CD14-positive monocyte (primary cell): ENCODE results near the gene EXOC6B. TPM values are rescaled to one million over a fixed set of nuclear protein-coding genes. Genes with fewer than 3 reads are reported as not detected.

ENCODE experiments used
- DNase-seq, 3 donors: peaks; one replicate each; pipeline ENCODE4 v3.0.0-alpha.2; 2011 to 2022
- H2AFZ ChIP-seq: 2 replicates; pipeline ENCODE4 v1.6.0; 2012; ENCODE audit warnings: mild to moderate bottlenecking, low read depth, low read length, inconsistent platforms; ENCODE audit not compliant: insufficient read depth, poor library complexity, severe bottlenecking
- H3K27ac ChIP-seq, 2 donors: 1 replicate in 1 of 2; 2 replicates in 1 of 2; pipeline ENCODE4 v1.5.1; 2012 to 2013; ENCODE audit warnings: low read length in 2 of 2, control low read depth in 1 of 2, inconsistent platforms in 1 of 2, low read depth in 1 of 2, mild to moderate bottlenecking in 1 of 2
- H3K27me3 ChIP-seq, 2 donors: one replicate each; pipeline versions ENCODE4 v1.6.0 to v1.6.1; 2011 to 2013; ENCODE audit warnings: low read length in 2 of 2; ENCODE audit not compliant: control insufficient read depth in 2 of 2, insufficient read depth in 2 of 2
- H3K36me3 ChIP-seq, 2 donors: replicated peaks in 1 of 2; 1 replicate in 1 of 2; 2 replicates in 1 of 2; pipeline versions ENCODE4 v1.5.1 to v1.6.1; 2012 to 2013; ENCODE audit warnings: low read length in 2 of 2, control low read depth in 1 of 2, inconsistent platforms in 1 of 2, mild to moderate bottlenecking in 1 of 2; ENCODE audit not compliant: insufficient read depth in 2 of 2, control insufficient read depth in 1 of 2
- H3K4me1 ChIP-seq, 2 donors: 1 replicate in 1 of 2; 2 replicates in 1 of 2; pipeline versions ENCODE4 v1.5.1 to v1.6.1; 2012 to 2013; ENCODE audit warnings: low read length in 2 of 2, control low read depth in 1 of 2, inconsistent platforms in 1 of 2, mild to moderate bottlenecking in 1 of 2, moderate library complexity in 1 of 2; ENCODE audit not compliant: insufficient read depth in 2 of 2, control insufficient read depth in 1 of 2
- H3K4me2 ChIP-seq: replicated peaks from 2 replicates; pipeline ENCODE3; 2012; ENCODE audit warnings: low read length, moderate library complexity, mild to moderate bottlenecking; ENCODE audit not compliant: poor library complexity, severe bottlenecking; ENCODE audit errors: extremely low read depth
- H3K4me3 ChIP-seq, 3 experiments: fragments of 200-600 bp in 1 of 3; sonication (generic) in 1 of 3; replicated peaks in 1 of 3; 1 replicate in 2 of 3; 2 replicates in 1 of 3; pipeline ENCODE4 v1.5.1; 2011 to 2013; ENCODE audit warnings: low read length in 3 of 3, mild to moderate bottlenecking in 3 of 3, control low read depth in 2 of 3, low read depth in 2 of 3, inconsistent platforms in 1 of 3, moderate library complexity in 1 of 3
- H3K79me2 ChIP-seq: 2 replicates; pipeline ENCODE4 v1.6.0; 2012; ENCODE audit warnings: mild to moderate bottlenecking, control low read depth, inconsistent platforms, low read length, moderate library complexity; ENCODE audit not compliant: insufficient read depth
- H3K9ac ChIP-seq: 2 replicates; pipeline ENCODE4 v1.6.0; 2017; ENCODE audit warnings: low read length, mild to moderate bottlenecking; ENCODE audit not compliant: insufficient read depth, poor library complexity, severe bottlenecking
- H3K9me3 ChIP-seq, 2 donors: replicated peaks in 1 of 2; 1 replicate in 1 of 2; 2 replicates in 1 of 2; pipeline versions ENCODE4 v1.5.1 to v1.6.1; 2012 to 2013; ENCODE audit warnings: low read length in 2 of 2, control low read depth in 1 of 2; ENCODE audit not compliant: control insufficient read depth in 1 of 2, insufficient read depth in 1 of 2
- H4K20me1 ChIP-seq: 2 replicates; pipeline ENCODE4 v1.6.0; 2012; ENCODE audit warnings: mild to moderate bottlenecking, low read length, control low read depth, moderate library complexity; ENCODE audit not compliant: insufficient read depth
- H3K27ac Mint-ChIP-seq, 7 donors: one replicate each; pipeline ENCODE4 v1.8.0; 2020; ENCODE audit warnings: mild to moderate bottlenecking in 7 of 7, mixed read lengths in 7 of 7, moderate library complexity in 6 of 7, inconsistent platforms in 2 of 7
- H3K27me3 Mint-ChIP-seq, 3 donors: one replicate each; pipeline ENCODE4 v1.8.0; 2021 to 2022; ENCODE audit warnings: low read depth in 3 of 3, mild to moderate bottlenecking in 3 of 3, mixed read lengths in 3 of 3, moderate library complexity in 3 of 3, inconsistent platforms in 1 of 3
- H3K36me3 Mint-ChIP-seq, 2 donors: one replicate each; pipeline ENCODE4 v1.8.0; 2020; ENCODE audit warnings: mixed read lengths in 2 of 2, inconsistent platforms in 1 of 2, mild to moderate bottlenecking in 1 of 2
- H3K4me1 Mint-ChIP-seq: one replicate; pipeline ENCODE4 v1.8.0; 2020; ENCODE audit warnings: mild to moderate bottlenecking, mixed read lengths
- H3K4me3 Mint-ChIP-seq, 2 donors: one replicate each; pipeline ENCODE4 v1.8.0; 2020; ENCODE audit warnings: mild to moderate bottlenecking in 2 of 2, mixed read lengths in 2 of 2, moderate library complexity in 1 of 2
- H3K9me3 Mint-ChIP-seq, 7 donors: one replicate each; pipeline ENCODE4 v1.8.0; 2020 to 2022; ENCODE audit warnings: mixed read lengths in 7 of 7, mild to moderate bottlenecking in 6 of 7, moderate library complexity in 6 of 7, inconsistent platforms in 2 of 7
- WGBS: methylation state at CpG from one replicate; pipeline ENCODE4 v1.1.5; 2013; ENCODE audit warnings: missing lambda C conversion rate; ENCODE audit not compliant: insufficient coverage; 5-methylcytosine and 5-hydroxymethylcytosine counted together
- intact Hi-C, 2 donors: fragments of 100-400 bp; cut with micrococcal nuclease; formaldehyde crosslinking; loops; one replicate each; pipeline versions ENCODE4 v1.15.0 to v1.15.1; 2023
- polyA plus RNA-seq, 3 donors: library from polyadenylated mRNA; depleted of rRNA in 1 of 3; unstranded in 2 of 3; stranded (reverse) in 1 of 3; fragments of 300-500 nt in 2 of 3; fragments of >200 nt in 1 of 3; fragmentation: Illumina TruSeq in 2 of 3; gene quantifications; 1 replicate in 2 of 3; 2 replicates in 1 of 3; pipeline ENCODE4 v1.2.3, GENCODE V29; 2012 to 2021
- TF ChIP-seq, protein P1 (sequence below): fragments of 200-600 bp; IDR thresholded peaks from one replicate; pipeline ENCODE4 v1.8.0; 2022; ENCODE audit warnings: antibody characterized with exemption, mild to moderate bottlenecking

The EXOC6B gene
- polyA plus RNA-seq, 3 donors: 1.8 to 2.8 (median 2.1) TPM

DNA sequence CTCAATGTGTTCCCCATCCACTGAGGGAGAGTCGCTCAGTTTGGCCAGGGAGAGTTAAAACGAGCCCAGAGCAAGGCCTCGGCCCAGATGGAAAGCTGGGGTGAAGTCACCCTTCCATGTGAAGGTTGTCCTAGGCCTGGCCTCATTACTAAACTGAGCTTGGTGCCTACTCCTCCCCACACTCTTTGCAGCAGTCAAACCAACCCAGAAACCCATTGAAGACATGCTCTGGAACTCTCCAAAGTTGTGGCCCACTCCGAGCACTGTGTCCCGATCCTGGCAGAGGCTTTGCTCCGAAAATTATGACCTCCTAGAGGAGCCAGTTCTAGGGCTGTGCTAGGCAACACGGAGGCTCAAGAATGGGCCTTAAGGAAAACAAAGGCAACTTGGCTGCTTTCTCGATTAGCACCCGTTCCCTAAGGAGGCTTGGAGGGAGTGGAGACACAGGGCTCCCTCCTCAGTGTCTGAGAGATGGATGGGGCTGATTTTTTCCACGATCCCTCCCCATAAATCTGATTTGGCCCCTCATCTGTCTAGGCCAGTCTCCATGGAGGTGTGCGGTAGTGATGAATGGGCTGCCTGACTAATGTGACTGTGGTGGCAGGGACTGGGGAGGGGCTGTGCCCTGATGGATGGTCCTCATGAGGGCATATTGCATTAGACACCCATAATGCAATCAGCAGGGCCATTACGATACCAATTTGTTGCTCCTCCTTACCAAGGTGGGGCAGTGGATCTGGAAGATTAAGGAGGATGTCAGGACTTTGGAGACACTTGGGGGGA is 666.4 kb downstream of the EXOC6B start:
- no peaks in the 10 kb centered on the region for H3K9me3 Mint-ChIP-seq
- intact Hi-C loops: loop anchor here in 1 of 2 donors (10.0 kb wide), 1 partner anchor 615 kb away; no protein-coding TSS in a partner anchor
- peaks cover 12 to 37% (median 27%) of the 10 kb centered on the region in 3 donors for H3K27me3 Mint-ChIP-seq
- DNase-seq: no peak
- no peak overlapping the region for H3K27ac Mint-ChIP-seq
- Histone ChIP-seq H2AFZ (no peak overlapping the region), H3K36me3 (no peaks in the 10 kb centered on the region), H3K27me3 (peaks cover 2 to 11% of the 10 kb centered on the region in 2 donors), H3K27ac (no peak overlapping the region), H3K9ac (no peak overlapping the region), H3K4me2 (no peak overlapping the region), H3K9me3 (no peaks in the 10 kb centered on the region), H3K79me2 (no peaks in the 10 kb centered on the region), H3K4me1 (no peaks in the 10 kb centered on the region), H3K4me3 (no peak overlapping the region), H4K20me1 (no peaks in the 10 kb centered on the region)
- 100% methylated on average over 3 of the region's 12 CpGs for WGBS
- TF ChIP-seq, protein P1, sequence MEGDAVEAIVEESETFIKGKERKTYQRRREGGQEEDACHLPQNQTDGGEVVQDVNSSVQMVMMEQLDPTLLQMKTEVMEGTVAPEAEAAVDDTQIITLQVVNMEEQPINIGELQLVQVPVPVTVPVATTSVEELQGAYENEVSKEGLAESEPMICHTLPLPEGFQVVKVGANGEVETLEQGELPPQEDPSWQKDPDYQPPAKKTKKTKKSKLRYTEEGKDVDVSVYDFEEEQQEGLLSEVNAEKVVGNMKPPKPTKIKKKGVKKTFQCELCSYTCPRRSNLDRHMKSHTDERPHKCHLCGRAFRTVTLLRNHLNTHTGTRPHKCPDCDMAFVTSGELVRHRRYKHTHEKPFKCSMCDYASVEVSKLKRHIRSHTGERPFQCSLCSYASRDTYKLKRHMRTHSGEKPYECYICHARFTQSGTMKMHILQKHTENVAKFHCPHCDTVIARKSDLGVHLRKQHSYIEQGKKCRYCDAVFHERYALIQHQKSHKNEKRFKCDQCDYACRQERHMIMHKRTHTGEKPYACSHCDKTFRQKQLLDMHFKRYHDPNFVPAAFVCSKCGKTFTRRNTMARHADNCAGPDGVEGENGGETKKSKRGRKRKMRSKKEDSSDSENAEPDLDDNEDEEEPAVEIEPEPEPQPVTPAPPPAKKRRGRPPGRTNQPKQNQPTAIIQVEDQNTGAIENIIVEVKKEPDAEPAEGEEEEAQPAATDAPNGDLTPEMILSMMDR: no peak
- H3K4me3 Mint-ChIP-seq: no peak overlapping the region
- no peaks in the 10 kb centered on the region for H3K4me1 Mint-ChIP-seq
- H3K36me3 Mint-ChIP-seq: no peaks in the 10 kb centered on the region

DNA sequence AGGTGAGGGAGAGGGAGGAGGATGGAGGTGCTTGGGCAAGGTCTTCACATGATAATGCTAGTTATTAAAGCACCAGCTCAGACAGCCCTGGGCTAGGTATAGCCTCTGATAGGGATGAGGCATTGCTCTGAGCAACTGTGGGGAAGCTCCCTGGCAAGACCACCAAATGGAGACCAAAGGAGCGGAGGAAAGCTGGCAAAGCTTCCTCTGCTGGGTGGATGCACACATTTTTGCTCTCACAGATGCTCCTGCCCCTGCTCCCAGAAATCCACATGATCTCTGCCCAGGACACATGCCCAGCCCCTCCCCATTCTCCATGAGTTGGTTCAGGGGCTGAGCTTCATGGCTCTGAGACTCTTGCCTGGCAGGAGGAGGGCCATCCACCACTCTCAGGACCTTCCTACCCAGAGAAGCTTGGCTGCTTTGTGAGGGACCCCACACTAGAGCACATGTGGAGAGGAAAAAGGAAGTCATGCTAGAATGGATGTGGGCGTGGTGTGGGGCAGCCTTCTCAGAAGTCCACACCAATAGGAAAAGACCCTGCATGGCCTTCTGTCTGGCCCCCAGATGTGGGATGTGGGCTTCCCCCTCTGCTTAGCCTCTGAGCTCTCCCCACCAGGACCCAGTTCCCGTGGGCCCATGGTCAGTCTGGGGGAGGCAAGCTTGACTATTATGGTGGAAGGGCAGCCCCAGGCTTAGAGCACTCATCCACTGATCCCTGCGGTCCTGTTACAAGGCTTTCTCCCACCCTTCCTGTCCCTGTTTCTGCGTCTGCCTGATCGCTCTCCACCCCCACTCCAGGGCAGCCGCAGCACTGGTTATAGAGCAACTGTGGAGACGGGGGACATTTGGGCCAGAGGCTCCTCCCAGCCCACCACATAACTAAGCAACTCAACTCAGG is 667.7 kb downstream of the EXOC6B start:
- Histone ChIP-seq H3K9me3 (no peaks in the 10 kb centered on the region), H4K20me1 (no peaks in the 10 kb centered on the region), H3K4me1 (no peaks in the 10 kb centered on the region), H3K4me3 (no peak overlapping the region), H3K36me3 (no peaks in the 10 kb centered on the region), H3K27me3 (peaks cover 2 to 11% of the 10 kb centered on the region in 2 donors), H3K27ac (no peak overlapping the region), H3K9ac (no peak overlapping the region), H2AFZ (no peak overlapping the region), H3K79me2 (no peaks in the 10 kb centered on the region), H3K4me2 (no peak overlapping the region)
- intact Hi-C loops: loop anchor here in 1 of 2 donors (10.0 kb wide), 1 partner anchor 613 kb away; no protein-coding TSS in a partner anchor
- H3K27ac Mint-ChIP-seq: no peak overlapping the region
- DNase-seq: no peak
- H3K4me3 Mint-ChIP-seq: no peak overlapping the region
- H3K4me1 Mint-ChIP-seq: no peaks in the 10 kb centered on the region
- H3K36me3 Mint-ChIP-seq: no peaks in the 10 kb centered on the region
- H3K27me3 Mint-ChIP-seq: peaks cover 16 to 38% (median 29%) of the 10 kb centered on the region in 3 donors
- H3K9me3 Mint-ChIP-seq: no peaks in the 10 kb centered on the region
- TF ChIP-seq, protein P1: no peak
- WGBS: 100% methylated on average over 1 of the region's 8 CpGs
